Sigmoid colon (tissue), 4 donors: ENCODE results near the gene ABCF2.

Experiments used
- EP300 ChIP-seq, 4 donors: sonication (generic); formaldehyde crosslinking; IDR thresholded peaks; one replicate each; pipeline ENCODE4 v1.6.1; 2017; ENCODE audit warnings: antibody characterized with exemption in 4 of 4
- POLR2A ChIP-seq, 2 donors: fragments of 450-650 bp; IDR thresholded peaks; one replicate each; pipeline ENCODE4 v1.6.1; 2016; ENCODE audit warnings: antibody characterized with exemption in 2 of 2, mild to moderate bottlenecking in 2 of 2, moderate library complexity in 2 of 2
- POLR2AphosphoS5 ChIP-seq, 4 donors: sonication (generic); formaldehyde crosslinking; IDR thresholded peaks; one replicate each; pipeline ENCODE4 v1.6.1; 2017; ENCODE audit warnings: antibody characterized with exemption in 4 of 4
- TF ChIP-seq, protein P1 (sequence below), 4 experiments: fragments of 450-650 bp in 3 of 4; fragments of 200-600 bp in 1 of 4; IDR thresholded peaks; one replicate each; pipeline ENCODE4 v1.5.1; 2016 to 2019; ENCODE audit warnings: antibody characterized with exemption in 4 of 4, mild to moderate bottlenecking in 3 of 4, moderate library complexity in 2 of 4

DNA sequence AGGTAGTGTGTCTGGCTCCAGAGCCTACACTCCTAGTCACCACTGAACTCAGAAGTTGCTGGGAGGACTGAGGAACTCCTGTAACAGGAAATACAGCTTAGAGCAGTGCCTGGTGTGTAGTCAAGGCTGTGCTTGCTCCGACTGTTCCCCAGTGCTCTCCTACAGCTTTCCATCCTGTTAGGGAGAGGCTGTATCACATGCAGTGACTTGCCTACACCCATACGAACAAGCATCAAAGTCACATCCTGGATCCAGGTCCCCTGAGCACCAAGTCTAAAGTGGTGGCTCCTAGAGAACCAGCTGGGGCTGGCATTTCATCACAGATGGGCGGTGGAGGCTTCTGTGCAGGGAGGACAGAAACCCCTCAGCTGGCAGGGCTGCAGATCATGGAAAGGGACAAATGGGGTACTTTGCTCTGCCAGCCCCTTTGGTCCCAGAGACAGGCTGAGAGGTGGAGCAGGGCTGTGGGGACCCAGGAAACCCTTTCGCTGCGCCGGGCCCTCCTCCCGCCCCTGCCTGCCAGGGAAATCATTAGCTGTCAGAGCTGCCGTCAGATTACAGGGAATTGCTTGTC, 47.6 kb downstream of the ABCF2 start:
- TF ChIP-seq, protein P1, sequence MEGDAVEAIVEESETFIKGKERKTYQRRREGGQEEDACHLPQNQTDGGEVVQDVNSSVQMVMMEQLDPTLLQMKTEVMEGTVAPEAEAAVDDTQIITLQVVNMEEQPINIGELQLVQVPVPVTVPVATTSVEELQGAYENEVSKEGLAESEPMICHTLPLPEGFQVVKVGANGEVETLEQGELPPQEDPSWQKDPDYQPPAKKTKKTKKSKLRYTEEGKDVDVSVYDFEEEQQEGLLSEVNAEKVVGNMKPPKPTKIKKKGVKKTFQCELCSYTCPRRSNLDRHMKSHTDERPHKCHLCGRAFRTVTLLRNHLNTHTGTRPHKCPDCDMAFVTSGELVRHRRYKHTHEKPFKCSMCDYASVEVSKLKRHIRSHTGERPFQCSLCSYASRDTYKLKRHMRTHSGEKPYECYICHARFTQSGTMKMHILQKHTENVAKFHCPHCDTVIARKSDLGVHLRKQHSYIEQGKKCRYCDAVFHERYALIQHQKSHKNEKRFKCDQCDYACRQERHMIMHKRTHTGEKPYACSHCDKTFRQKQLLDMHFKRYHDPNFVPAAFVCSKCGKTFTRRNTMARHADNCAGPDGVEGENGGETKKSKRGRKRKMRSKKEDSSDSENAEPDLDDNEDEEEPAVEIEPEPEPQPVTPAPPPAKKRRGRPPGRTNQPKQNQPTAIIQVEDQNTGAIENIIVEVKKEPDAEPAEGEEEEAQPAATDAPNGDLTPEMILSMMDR (IDR thresholded peaks at IDR 0.05) = no peak
- TF ChIP-seq POLR2A (IDR thresholded peaks at IDR 0.05) = no peak
- TF ChIP-seq POLR2AphosphoS5 (IDR thresholded peaks at IDR 0.05) = no peak
- no peak for TF ChIP-seq EP300 (IDR thresholded peaks at IDR 0.05)
